Stimulated activated memory B cell treated with anti-CD40 and anti-IgM and Interleukin-4, amounts not matched to agents 10 μg/mL and 1 μg/mL and 100 μg/mL, for 72 hours (primary cell): ENCODE measurements around the gene DOP1A.

Source experiments
- ATAC-seq: fragments of 150-1000 bp; cut with Tn5 transposase; 2 replicates; pipeline ENCODE4 v1.10.0; 2021
- H3K27ac Mint-ChIP-seq: one replicate; pipeline ENCODE4 v1.8.0; 2022; ENCODE audit warnings: mild to moderate bottlenecking, mixed read lengths
- H3K27me3 Mint-ChIP-seq: one replicate; pipeline ENCODE4 v1.8.0; 2022; ENCODE audit warnings: mixed read lengths
- H3K36me3 Mint-ChIP-seq: one replicate; pipeline ENCODE4 v1.8.0; 2022; ENCODE audit warnings: mixed read lengths
- H3K4me1 Mint-ChIP-seq: one replicate; pipeline ENCODE4 v1.8.0; 2022; ENCODE audit warnings: mixed read lengths
- H3K4me3 Mint-ChIP-seq: one replicate; pipeline ENCODE4 v1.8.0; 2022; ENCODE audit warnings: mild to moderate bottlenecking, moderate library complexity, mixed read lengths
- H3K9me3 Mint-ChIP-seq: one replicate; pipeline ENCODE4 v1.8.0; 2022; ENCODE audit warnings: mixed read lengths

DOP1A gene

DNA sequence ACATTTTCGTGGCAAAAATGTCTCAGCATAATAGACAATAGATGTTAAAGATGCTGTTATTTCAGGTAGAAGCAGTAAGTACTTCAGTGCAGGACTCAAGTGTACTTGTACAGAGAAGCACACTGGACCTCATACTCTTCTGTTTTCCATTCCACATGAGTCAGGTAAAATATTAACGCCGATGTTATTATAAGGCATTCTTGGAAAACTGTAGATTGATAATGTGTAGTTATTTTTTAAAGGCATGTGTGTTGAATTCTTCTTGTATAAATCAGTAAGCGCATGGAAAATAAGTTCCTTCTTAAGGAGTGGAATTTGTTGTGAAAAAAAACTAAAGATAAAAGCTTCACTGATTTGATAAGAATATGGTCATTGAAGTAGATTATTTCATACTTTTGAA lies 45.8 kb downstream of the DOP1A start:
- no peaks in the 10 kb centered on the region for H3K9me3 Mint-ChIP-seq
- no peak for ATAC-seq
- no peak overlapping the region for H3K27ac Mint-ChIP-seq
- peaks cover 12% of the 10 kb centered on the region for H3K4me1 Mint-ChIP-seq
- peaks cover 31% of the 10 kb centered on the region for H3K36me3 Mint-ChIP-seq
- H3K4me3 Mint-ChIP-seq, result no peak overlapping the region
- no peaks in the 10 kb centered on the region for H3K27me3 Mint-ChIP-seq

DNA sequence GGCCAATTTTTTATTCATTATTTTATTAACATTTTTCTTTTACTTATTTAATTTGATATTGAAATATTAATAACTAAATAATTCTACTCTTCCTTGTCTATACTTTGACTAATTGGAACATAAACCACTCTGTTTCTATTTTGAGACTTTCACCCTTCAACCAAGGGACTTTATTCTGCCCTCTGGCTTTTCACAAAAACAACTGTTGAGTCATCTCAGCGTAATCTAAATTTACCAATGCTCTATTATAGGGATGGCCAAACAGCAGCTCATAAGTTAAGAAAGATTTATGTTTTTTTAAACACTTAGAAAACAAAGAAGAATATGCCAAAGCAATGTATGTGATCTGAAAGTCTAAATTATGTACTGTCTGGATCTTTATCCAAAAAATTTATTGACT lies 46.7 kb downstream of the DOP1A start:
- H3K9me3 Mint-ChIP-seq, result no peaks in the 10 kb centered on the region
- no peak for ATAC-seq
- H3K27ac Mint-ChIP-seq, result no peak overlapping the region
- no peak overlapping the region for H3K4me3 Mint-ChIP-seq
- peaks cover 28% of the 10 kb centered on the region for H3K36me3 Mint-ChIP-seq
- H3K27me3 Mint-ChIP-seq, result no peaks in the 10 kb centered on the region
- H3K4me1 Mint-ChIP-seq, result peaks cover 12% of the 10 kb centered on the region

DNA sequence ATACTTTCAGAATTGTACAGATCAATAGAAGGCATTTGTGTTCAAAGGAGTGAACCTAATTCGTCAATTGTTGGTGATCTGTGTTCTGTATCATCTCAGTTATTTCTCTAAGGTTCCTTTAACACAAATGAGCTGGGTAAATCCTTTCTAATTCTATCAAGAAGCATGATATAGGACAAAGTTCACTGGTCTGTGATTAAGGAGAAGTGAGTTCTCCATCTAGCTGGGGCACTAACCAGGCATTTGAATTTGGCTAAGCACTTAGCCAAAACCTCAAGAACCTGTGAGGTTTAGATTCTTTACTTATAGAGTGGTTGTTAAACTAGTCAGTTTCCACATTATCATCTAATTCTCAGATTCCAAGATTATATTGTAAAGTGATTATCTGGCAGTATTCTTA lies 50.3 kb downstream of the DOP1A start:
- no peak overlapping the region for H3K4me3 Mint-ChIP-seq
- H3K27ac Mint-ChIP-seq, result no peak overlapping the region
- H3K36me3 Mint-ChIP-seq, result peaks cover 21% of the 10 kb centered on the region
- no peaks in the 10 kb centered on the region for H3K27me3 Mint-ChIP-seq
- H3K4me1 Mint-ChIP-seq, result no peaks in the 10 kb centered on the region
- ATAC-seq, result no peak
- H3K9me3 Mint-ChIP-seq, result no peaks in the 10 kb centered on the region

DNA sequence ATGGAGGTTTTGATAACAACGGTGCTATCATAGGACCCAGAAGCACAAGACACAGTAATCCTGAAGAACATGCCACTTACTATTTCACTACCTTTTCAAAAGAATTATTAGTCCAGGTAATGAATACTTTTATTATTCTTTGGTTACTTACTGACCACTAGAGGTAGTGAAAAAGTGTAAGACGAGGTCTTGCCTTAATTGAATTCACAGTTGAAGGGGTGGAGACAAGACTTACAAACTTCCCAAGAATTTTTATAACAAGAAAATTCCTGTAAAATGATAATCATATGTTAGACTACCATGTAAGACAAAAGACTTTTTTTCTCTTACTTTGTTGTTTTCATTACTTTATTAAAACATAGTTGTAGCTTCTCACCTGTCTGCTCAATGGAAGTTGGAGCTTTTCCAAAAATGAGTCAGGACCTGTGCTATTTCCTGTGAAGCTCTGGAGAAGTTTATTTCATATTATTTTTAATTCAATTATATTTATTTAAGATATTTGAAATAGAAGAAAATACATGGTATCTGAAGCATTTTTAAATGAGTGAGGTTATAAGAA lies 52.4 kb downstream of the DOP1A start:
- peaks cover 25% of the 10 kb centered on the region for H3K36me3 Mint-ChIP-seq
- H3K27ac Mint-ChIP-seq, result no peak overlapping the region
- no peak overlapping the region for H3K4me3 Mint-ChIP-seq
- no peaks in the 10 kb centered on the region for H3K4me1 Mint-ChIP-seq
- no peak for ATAC-seq
- no peaks in the 10 kb centered on the region for H3K9me3 Mint-ChIP-seq
- no peaks in the 10 kb centered on the region for H3K27me3 Mint-ChIP-seq

DNA sequence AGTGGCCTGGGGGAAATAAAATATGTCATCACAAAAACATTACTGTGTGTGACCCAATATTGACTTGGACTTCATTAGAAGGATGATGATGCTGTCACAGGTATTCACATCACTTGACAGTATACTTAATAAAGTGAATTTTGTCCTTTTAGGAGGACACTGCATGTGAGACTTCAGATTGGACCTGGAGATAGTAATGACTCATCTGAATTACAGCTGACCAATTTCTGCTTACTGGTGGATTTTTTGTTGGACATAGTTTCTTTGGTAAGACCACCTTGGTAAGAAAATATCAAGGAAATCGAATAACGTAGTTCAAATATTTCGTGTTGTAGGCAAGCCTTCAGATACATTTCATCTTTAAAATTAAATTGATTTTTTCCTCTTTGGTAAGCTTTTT lies 57.1 kb downstream of the DOP1A start:
- Mint-ChIP-seq H3K9me3 (no peaks in the 10 kb centered on the region), H3K27me3 (no peaks in the 10 kb centered on the region), H3K4me3 (no peak overlapping the region), H3K27ac (no peak overlapping the region), H3K36me3 (peaks cover 53% of the 10 kb centered on the region), H3K4me1 (no peaks in the 10 kb centered on the region)
- ATAC-seq, result no peak

DNA sequence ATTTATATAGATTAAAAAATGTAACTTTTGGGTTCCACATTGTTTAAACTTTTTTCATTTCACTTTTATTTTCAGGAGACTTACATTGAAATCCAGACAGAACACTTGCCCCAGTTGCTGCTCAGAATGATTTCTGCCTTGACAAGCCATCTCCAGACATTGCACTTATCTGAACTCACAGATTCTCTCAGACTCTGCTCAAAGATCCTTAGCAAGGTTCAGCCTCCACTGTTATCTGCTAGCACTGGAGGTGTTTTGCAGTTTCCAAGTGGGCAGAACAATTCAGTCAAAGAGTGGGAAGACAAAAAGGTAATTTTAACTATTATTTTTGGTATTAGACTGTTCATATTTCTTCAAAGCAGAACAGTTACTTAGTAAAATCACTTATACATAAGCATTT lies 58.0 kb downstream of the DOP1A start:
- Mint-ChIP-seq H3K4me1 (no peaks in the 10 kb centered on the region), H3K27ac (no peak overlapping the region), H3K4me3 (no peak overlapping the region), H3K36me3 (peaks cover 51% of the 10 kb centered on the region), H3K27me3 (no peaks in the 10 kb centered on the region), H3K9me3 (no peaks in the 10 kb centered on the region)
- no peak for ATAC-seq

DNA sequence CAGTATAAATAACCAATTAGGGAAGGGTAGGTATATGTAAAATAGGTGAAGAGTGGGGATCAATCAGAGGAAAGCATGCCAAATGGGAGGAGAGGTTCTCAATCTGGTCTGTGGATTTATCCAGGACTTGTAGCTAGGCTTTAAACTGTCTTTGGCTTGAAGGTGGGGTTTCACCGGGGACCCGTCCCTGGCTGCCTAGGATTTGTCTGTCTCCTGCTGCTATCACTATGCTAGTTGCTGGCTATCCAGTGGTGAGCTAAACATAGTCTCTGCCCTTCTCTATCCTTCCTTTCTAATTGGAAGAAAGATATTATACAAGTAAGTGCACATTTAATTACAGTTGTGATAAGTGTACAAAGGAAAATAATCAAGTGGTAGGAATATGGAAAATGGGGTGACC lies 58.8 kb downstream of the DOP1A start:
- Mint-ChIP-seq H3K27me3 (no peaks in the 10 kb centered on the region), H3K4me3 (no peak overlapping the region), H3K36me3 (peaks cover 51% of the 10 kb centered on the region), H3K4me1 (no peaks in the 10 kb centered on the region), H3K9me3 (no peaks in the 10 kb centered on the region), H3K27ac (no peak overlapping the region)
- ATAC-seq, result no peak

DNA sequence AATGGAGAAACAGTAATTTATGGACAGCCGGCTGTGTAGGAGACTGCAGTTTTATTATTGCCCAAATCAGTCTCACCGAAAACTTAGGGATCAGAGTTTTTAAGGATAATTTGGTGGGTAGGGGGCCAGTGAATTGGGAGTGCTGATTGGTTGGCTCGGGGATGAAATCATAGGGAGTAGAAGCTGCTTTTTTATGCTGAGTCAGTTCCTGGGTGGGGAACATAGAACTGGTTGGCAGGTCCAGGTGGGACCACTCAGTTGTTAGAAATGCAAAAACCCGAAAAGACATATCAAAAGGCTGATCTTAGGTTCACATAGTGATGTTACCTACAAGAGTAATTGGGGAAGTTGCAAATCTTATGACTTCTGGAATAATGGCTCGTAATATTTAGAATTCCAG lies 59.3 kb downstream of the DOP1A start:
- Mint-ChIP-seq H3K27ac (no peak overlapping the region), H3K9me3 (no peaks in the 10 kb centered on the region), H3K4me3 (no peak overlapping the region), H3K36me3 (peaks cover 54% of the 10 kb centered on the region), H3K27me3 (no peaks in the 10 kb centered on the region), H3K4me1 (no peaks in the 10 kb centered on the region)
- ATAC-seq, result no peak

DNA sequence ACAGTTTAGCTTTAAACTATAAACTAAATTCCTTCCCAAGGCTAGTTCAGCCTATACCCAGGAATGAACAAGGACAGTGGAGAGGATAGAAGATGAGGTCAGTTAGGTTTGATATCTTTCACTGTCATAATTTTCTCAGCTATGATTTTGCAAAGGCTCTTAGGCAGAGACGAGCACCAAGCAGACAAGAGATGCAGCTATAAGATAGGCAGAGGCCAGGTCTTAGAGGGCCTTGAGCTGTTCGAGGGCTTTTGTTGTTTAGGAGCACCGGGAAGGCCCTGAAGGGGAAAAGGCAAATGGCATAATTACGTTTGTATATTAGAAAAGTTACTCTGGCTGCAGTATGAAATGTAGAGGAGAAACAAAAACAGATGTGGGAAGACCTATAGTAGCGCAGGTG lies 59.8 kb downstream of the DOP1A start:
- Mint-ChIP-seq H3K9me3 (no peaks in the 10 kb centered on the region), H3K36me3 (peaks cover 59% of the 10 kb centered on the region), H3K4me3 (no peak overlapping the region), H3K4me1 (no peaks in the 10 kb centered on the region), H3K27me3 (no peaks in the 10 kb centered on the region), H3K27ac (no peak overlapping the region)
- no peak for ATAC-seq

DNA sequence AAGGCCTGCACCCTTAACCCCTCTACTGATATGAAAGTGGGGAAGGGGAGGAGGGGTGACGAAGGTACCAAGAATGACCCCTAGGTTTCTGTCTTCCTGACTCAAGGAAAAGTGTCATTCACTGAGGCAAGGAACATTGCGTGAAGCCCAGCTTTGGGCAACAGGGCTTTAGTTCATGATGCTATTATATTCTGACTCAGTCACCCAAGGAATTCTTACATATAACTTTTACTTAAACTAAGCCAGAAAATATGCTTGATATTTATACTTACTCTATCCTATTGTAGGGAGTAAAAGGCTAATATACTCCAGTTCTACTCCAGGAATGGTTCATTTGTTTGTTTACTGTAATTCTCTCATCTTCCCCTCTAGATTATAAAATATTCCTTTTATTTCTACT lies 60.5 kb downstream of the DOP1A start:
- no peak overlapping the region for H3K27ac Mint-ChIP-seq
- no peak overlapping the region for H3K4me3 Mint-ChIP-seq
- no peak for ATAC-seq
- H3K9me3 Mint-ChIP-seq, result no peaks in the 10 kb centered on the region
- no peaks in the 10 kb centered on the region for H3K27me3 Mint-ChIP-seq
- H3K4me1 Mint-ChIP-seq, result no peaks in the 10 kb centered on the region
- H3K36me3 Mint-ChIP-seq, result peaks cover 60% of the 10 kb centered on the region

DNA sequence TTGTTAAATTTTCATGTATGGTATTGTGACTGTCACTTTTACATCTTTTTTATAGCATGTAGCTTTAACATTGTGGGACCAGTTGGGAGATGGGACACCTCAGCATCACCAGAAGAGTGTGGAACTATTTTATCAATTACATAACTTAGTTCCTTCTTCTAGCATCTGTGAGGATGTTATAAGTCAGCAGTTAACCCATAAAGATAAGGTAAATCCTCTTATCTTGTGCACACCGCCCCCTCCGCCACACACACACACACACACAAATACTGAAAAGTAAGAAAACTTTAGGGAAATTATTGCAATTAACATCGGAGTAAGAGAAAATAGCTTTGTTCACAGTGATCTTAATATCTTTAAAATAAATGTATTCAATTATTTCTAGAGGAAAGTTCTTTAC lies 64.7 kb downstream of the DOP1A start:
- H3K4me1 Mint-ChIP-seq, result no peaks in the 10 kb centered on the region
- H3K27ac Mint-ChIP-seq, result no peak overlapping the region
- no peak for ATAC-seq
- peaks cover 42% of the 10 kb centered on the region for H3K36me3 Mint-ChIP-seq
- no peak overlapping the region for H3K4me3 Mint-ChIP-seq
- H3K27me3 Mint-ChIP-seq, result no peaks in the 10 kb centered on the region
- no peaks in the 10 kb centered on the region for H3K9me3 Mint-ChIP-seq

DNA sequence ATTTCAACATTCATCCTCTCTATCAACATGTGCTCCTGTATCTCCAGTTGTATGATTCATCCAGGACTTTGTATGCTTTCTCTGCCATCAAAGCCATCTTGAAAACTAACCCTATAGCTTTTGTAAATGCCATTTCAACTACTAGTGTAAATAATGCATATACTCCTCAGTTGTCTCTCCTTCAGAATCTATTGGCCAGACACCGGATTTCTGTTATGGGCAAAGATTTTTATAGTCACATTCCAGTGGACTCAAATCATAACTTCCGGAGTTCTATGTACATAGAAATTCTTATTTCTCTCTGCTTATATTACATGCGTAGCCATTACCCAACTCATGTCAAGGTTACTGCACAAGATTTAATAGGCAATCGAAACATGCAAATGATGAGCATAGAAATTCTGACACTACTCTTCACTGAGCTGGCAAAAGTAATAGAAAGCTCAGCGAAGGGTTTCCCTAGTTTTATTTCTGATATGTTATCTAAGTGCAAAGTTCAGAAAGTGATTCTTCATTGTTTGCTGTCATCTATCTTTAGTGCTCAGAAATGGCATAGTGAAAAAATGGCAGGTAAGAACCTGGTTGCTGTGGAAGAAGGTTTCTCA lies 70.7 kb downstream of the DOP1A start:
- Mint-ChIP-seq H3K36me3 (peaks cover 38% of the 10 kb centered on the region), H3K4me1 (no peaks in the 10 kb centered on the region), H3K9me3 (no peaks in the 10 kb centered on the region), H3K27me3 (no peaks in the 10 kb centered on the region), H3K4me3 (no peak overlapping the region), H3K27ac (no peak overlapping the region)
- no peak for ATAC-seq

DNA sequence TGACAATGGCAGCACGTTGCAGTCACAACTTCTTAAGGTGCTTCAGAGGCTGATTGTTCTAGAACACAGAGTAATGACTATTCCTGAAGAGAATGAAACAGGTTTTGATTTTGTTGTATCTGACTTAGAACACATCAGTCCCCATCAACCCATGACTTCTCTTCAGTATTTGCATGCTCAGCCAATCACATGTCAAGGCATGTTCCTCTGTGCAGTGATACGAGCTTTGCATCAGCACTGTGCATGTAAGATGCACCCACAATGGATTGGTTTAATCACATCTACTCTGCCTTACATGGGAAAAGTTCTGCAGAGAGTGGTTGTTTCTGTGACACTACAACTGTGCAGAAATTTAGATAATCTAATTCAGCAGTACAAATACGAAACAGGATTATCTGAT lies 71.3 kb downstream of the DOP1A start:
- H3K4me3 Mint-ChIP-seq, result no peak overlapping the region
- H3K4me1 Mint-ChIP-seq, result no peaks in the 10 kb centered on the region
- H3K27me3 Mint-ChIP-seq, result no peaks in the 10 kb centered on the region
- no peak for ATAC-seq
- H3K27ac Mint-ChIP-seq, result no peak overlapping the region
- no peaks in the 10 kb centered on the region for H3K9me3 Mint-ChIP-seq
- peaks cover 44% of the 10 kb centered on the region for H3K36me3 Mint-ChIP-seq

DNA sequence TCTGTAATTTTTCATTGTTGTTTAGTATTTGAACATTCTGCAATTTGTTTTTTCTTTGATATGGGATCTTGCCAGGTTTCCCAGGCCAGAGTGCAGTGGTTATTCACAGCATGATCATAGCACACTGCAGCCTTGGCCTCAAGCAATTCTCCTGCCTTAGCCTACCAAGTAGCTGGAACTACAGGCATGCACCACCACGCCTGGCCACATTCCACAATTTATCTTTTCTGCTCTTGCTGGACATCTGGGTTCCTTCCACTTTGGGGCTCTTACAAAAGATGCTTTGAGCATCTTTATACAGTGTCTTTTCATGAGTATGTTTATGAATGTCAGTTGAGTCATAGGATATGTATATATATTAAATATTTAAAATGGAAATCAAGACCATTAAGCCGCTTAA lies 83.6 kb downstream of the DOP1A start:
- H3K27me3 Mint-ChIP-seq, result no peaks in the 10 kb centered on the region
- H3K4me1 Mint-ChIP-seq, result no peaks in the 10 kb centered on the region
- H3K4me3 Mint-ChIP-seq, result no peak overlapping the region
- no peak overlapping the region for H3K27ac Mint-ChIP-seq
- peaks cover 40% of the 10 kb centered on the region for H3K36me3 Mint-ChIP-seq
- no peak for ATAC-seq
- H3K9me3 Mint-ChIP-seq, result no peaks in the 10 kb centered on the region

DNA sequence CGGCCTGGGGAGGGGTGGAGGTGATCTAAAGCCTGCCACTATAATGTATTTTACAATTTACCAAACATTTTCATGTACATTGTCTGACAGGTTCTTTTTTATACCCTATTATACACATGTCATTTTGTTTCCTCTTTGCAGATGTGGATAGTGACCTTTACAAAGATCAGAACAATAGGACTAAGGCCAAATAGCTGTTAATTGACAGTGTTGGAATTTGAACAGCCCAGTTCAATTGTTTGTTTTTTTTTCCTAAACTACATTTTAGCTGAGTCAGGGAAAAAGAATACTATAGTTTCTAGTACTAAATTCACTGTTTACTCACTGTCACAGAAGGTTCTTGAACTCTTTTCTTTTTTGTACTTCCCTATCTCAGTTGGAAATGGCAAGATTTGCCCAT lies 85.4 kb downstream of the DOP1A start:
- no peak for ATAC-seq
- H3K4me1 Mint-ChIP-seq, result no peaks in the 10 kb centered on the region
- H3K9me3 Mint-ChIP-seq, result no peaks in the 10 kb centered on the region
- no peaks in the 10 kb centered on the region for H3K27me3 Mint-ChIP-seq
- H3K36me3 Mint-ChIP-seq, result peaks cover 40% of the 10 kb centered on the region
- no peak overlapping the region for H3K27ac Mint-ChIP-seq
- H3K4me3 Mint-ChIP-seq, result no peak overlapping the region

DNA sequence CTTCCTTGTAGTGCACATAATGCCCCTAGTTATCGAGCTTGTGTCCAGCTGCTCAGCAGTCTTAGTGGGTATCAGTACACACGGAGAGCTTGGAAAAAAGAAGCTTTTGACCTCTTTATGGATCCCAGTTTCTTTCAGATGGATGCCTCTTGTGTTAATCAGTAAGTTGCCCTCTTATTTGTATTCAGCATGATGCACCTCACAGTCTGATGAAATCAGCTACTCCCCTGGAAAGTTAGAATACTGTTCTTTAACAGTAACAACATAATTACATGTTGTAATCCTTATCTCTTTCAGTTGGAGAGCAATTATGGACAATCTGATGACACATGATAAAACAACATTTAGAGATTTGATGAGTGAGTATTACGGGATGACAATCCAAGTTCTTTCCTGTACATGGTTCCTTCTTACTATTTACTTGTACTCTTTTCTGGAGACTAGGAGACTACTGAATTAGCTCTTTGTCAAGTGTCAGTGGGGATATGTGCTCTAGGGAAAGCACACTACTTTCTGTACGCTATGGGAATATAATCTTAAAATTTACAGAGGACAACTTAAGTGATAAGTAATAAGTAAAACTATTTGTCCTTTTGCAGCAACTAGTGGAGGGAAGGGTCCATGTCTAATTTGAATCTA lies 86.5 kb downstream of the DOP1A start:
- H3K36me3 Mint-ChIP-seq, result peaks cover 38% of the 10 kb centered on the region
- H3K27me3 Mint-ChIP-seq, result no peaks in the 10 kb centered on the region
- H3K4me1 Mint-ChIP-seq, result no peaks in the 10 kb centered on the region
- no peak overlapping the region for H3K4me3 Mint-ChIP-seq
- H3K9me3 Mint-ChIP-seq, result no peaks in the 10 kb centered on the region
- ATAC-seq, result no peak
- no peak overlapping the region for H3K27ac Mint-ChIP-seq
